CD1c-positive myeloid dendritic cell (primary cell): ENCODE data around the gene TYW1.
"Not testable (repeated sequence)": the region's sequence is repeated elsewhere in the genome, so short reads cannot be mapped to it uniquely, and the experiment has no call there.

ENCODE experiments used
- DNase-seq: peaks from one replicate; pipeline ENCODE4 v3.0.0-alpha.2; 2016; ENCODE audit errors: extremely low spot score

The TYW1 gene

DNA sequence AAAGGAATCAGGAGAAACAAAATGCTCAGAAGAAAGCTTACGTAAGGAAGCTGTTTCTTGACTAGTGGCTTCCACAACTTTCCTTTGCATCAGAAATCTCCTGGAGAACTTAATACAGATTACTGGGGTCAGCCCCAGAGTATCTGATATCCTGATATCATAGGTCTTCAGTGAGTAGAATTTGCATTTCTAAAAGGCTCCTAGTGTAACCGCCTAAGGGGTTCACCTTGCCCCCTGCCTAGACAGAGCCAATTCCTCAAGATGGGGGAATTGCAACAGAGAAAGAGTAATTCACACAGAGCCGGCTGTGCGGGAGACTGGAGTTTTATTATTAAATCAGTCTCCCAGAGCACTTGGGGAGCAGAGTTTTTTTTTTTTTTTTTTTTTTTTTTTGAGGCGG, 251.7 kb downstream of the TYW1 start:
- not testable (repeated sequence) for DNase-seq

DNA sequence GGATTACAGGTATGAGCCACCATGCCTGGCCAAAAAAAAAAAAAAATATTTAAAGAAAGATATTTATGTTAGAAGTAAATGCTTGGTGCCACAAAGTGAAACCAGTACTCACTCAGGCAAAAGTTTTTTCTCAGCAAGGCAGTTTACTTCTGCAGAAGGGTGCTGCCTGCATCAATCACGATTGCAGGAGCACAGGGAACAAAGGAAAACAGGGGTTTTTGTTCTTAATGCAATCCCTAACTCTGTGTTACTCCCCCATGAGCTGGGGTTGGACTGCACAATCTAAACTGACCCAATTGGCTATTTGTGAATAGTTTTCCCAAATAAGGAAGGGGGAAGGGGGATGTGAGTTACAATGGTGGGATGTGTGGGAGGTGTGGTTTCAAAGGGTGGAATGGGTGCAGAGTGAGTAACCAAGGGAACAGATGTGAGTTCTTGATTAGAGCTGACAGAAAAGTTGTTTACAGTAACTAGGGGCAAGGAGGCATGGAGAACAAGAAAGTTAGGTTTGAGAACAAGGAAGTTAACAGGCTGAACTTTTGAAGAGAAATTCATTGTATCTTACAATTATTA, 255.4 kb downstream of the TYW1 start:
- no peak for DNase-seq

DNA sequence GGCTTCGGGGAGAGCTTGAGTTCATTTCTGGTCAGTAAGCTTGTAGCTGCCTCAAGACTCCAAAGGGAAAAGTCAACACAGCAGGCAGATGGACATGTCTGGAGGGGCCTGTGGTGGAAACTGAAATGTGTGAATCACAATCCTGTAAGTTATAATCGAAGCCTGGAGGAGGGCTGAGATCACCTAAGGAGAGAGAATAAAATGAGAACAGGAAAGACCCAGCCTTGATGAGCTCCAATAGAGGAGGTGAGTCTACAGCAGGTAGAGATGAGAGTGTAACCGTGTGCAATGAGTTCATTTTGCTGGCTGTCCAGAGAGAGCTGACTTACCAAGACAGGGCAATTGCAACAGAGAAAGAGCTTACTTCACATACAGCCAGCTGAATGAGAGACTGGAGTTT, 258.4 kb downstream of the TYW1 start:
- not testable (repeated sequence) for DNase-seq

DNA sequence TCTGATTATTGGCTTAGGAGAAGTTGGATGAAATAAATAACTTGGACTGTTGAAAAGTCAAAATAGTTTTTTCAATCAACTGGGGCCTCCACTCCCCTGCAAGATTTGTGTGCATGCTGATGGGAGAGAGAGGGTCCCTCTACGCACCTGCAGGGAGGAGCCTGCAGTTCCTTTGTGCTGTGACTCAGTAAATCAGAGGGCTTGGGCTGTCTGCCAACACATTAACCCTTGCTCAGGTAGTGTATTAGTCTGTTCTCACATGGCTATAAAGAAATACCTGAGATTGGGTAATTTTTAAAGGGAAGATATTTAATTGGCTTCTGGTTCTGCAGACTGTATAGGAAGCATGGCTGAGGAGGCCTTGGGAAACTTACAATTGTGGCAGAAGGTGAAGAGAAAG, 261.1 kb downstream of the TYW1 start:
- not testable (repeated sequence) for DNase-seq

DNA sequence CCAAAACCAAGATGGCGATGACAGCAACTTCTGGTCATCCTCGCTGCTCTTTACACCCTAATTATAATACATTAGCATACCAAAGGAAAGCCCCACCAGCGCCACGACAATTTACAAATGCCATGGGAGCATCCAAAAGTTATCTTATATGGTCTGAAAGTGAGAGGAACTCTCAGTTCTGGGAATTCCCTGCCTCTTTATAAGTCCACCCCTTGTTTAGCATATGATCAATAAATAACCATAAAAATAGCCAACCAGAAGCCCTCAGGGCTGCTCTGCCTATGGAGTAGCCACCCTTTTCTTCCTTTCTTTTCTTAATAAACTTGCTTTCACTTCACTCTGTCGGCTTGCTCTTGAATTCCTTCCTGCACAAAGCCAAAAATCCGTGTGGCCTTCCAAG, 262.7 kb downstream of the TYW1 start:
- DNase-seq, result not testable (repeated sequence)

DNA sequence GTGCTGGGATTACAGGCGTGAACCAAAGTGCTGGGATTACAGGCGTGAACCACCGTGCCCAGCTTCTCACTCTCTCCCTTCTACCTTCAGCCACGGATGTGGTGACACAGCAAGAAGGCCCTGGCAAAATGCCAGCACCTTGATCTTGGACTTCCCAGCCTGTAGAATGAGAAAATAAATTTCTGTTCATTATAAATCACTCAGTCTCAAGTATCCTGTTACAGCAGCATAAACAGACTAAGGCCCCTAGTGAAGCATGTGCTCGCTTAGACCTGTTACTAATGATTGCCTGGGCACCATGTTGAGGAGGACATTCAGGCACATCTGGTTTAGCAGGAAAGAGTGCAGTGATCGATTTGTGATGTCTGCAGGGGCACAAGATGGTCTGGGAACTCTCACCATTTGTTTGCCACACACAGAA, 263.5 kb downstream of the TYW1 start:
- not testable (repeated sequence) for DNase-seq

DNA sequence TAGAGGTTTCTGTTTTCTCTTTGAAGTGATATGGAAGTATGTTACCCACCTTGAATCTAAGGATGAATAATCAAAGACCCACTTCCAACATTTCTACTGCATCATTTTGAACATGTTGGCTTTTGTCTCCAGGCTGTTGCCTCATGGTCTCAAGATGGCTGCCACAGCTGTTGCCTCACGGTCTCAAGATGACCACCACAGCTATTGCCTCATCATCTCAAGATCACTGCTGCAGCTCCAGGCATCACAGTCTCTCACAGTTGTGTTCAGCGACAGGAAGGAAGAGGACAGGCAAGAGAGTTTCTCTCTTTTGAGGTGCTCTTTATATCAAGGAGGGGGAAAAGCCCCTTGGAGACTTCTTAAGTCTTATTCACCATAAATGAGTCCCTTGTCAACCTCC, 267.4 kb downstream of the TYW1 start:
- DNase-seq, result not testable (repeated sequence)

DNA sequence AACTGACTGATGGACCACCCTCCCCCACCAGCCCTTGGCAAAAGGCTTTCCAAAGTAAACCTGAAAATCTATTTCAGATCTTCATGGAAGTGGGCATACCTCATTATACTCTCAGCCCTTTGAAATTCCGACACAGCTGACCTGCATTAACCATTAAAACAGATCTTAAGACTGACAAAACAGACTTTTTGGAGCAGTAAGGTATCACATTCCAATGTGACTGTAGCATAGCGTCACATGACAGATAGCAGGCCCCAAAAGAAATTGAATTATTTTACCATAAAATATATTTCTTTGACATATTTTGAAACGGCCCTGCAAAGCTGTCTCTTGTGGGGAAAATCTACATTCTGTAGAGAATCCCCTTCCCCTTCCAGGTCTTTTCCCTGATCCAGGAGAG, 269.4 kb downstream of the TYW1 start:
- DNase-seq, result not testable (repeated sequence)

DNA sequence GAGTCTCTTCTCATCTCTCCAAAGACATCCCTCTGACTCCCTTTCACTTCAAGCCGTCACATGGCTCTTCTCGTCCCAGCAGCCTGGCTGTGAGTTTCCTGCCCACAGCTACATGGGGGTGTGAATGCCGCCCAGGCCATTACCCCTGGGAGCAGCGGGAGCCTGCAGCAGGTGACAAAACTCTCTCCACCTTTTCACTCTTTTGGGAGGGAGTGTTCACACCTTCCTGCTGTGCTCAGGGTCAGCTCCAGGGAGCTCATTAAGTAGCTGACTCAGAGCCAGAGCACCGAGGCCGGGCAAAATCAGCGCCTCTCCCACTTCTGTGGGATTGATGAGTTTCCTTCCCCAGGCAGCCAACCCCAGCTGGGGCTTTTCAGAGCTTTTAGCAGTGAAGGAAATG, 271.3 kb downstream of the TYW1 start:
- no peak for DNase-seq

DNA sequence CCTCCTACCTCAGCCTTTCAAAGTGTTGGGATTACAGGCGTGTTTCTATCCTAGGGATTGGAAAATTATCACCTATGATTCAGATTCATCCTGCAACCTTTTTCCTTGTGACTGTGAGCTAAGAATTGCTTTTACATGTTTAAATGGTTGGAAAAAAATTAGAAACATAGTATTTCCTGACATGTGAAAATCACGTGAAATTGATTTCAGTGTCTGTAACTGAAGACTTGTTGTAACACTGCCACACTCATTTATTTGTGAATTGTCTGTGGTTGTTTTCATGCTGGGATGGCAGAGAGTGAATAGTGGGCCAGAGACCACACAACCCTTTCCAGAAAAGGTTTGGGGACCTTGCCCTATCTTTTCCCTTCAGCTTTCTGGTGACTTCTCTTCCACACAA, 273.3 kb downstream of the TYW1 start:
- not testable (repeated sequence) for DNase-seq
